Chondrocyte (in vitro differentiated cells): ENCODE results near the gene THBS1. TPM values are rescaled to one million over a fixed set of nuclear protein-coding genes. Genes with fewer than 3 reads are reported as not detected.
A peak's percentile ranks its signal among the peaks of the same experiment; 100 is the strongest.

Experiments used
- DNase-seq: peaks from one replicate; pipeline ENCODE4 v3.0.0; 2021; ENCODE audit warnings: mixed read lengths, low spot score
- H3K27ac Mint-ChIP-seq: one replicate; pipeline ENCODE4 v1.8.0; 2021; ENCODE audit warnings: mild to moderate bottlenecking, moderate library complexity, mixed read lengths; ENCODE audit not compliant: unreplicated experiment
- H3K27me3 Mint-ChIP-seq: 2 replicates; pipeline ENCODE4 v1.8.0; 2021; ENCODE audit warnings: low read depth, mixed read lengths
- H3K36me3 Mint-ChIP-seq: 2 replicates; pipeline ENCODE4 v1.8.0; 2021; ENCODE audit warnings: low read depth, mixed read lengths
- H3K4me1 Mint-ChIP-seq: 2 replicates; pipeline ENCODE4 v1.8.0; 2021; ENCODE audit warnings: low read depth, mild to moderate bottlenecking, mixed read lengths
- H3K4me3 Mint-ChIP-seq: one replicate; pipeline ENCODE4 v1.8.0; 2021; ENCODE audit warnings: mild to moderate bottlenecking, moderate library complexity, mixed read lengths; ENCODE audit not compliant: unreplicated experiment
- H3K9me3 Mint-ChIP-seq: 2 replicates; pipeline ENCODE4 v1.8.0; 2021; ENCODE audit warnings: low read depth, mixed read lengths
- total RNA-seq: library from RNA; stranded (reverse); gene quantifications from 3 replicates; pipeline ENCODE4 v1.2.1, GENCODE V29; 2021
- TF ChIP-seq, protein P1 (sequence below): fragments of 200-600 bp; sonication (generic); IDR thresholded peaks from 2 replicates; pipeline ENCODE4 v1.5.0; 2021; ENCODE audit warnings: antibody characterized with exemption, mild to moderate bottlenecking, moderate library complexity

The THBS1 gene
- total RNA-seq, 1 donor from 2014 or later = 2,361 TPM

DNA sequence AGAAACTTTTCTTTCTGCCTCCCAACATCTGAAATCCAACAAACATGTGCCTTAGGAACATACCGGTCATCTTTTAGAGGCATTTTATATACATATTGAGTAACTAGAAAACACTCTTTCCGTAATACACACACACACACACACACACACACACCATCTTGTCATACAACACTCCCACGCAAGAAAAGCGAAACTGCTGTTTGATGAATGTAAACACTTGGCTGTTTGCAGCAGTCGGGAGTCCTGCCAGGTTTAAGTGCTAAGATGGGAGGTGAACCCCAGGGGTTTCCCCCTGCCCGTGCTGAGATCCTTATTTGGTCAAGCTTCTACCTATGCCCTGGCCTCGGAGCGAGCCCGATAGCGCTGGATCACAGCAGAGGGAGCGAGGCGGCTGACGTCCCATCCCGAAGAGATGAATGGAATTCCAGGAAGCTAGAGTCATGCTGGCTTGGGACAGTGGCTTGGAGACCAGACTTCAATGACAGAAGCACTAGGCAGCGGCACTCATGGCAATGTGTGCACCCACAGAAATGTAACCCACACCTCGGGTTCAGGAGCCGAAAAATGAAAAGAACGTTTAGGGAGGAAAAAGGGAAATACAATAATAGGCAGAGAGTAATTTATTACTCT, 1.3 kb upstream of the THBS1 start:
- H3K36me3 Mint-ChIP-seq = peaks cover 31% of the 10 kb centered on the region
- no peaks in the 10 kb centered on the region for H3K9me3 Mint-ChIP-seq
- no peak for DNase-seq
- H3K27ac Mint-ChIP-seq = peak overlapping the region; percentile 99
- TF ChIP-seq, protein P1, sequence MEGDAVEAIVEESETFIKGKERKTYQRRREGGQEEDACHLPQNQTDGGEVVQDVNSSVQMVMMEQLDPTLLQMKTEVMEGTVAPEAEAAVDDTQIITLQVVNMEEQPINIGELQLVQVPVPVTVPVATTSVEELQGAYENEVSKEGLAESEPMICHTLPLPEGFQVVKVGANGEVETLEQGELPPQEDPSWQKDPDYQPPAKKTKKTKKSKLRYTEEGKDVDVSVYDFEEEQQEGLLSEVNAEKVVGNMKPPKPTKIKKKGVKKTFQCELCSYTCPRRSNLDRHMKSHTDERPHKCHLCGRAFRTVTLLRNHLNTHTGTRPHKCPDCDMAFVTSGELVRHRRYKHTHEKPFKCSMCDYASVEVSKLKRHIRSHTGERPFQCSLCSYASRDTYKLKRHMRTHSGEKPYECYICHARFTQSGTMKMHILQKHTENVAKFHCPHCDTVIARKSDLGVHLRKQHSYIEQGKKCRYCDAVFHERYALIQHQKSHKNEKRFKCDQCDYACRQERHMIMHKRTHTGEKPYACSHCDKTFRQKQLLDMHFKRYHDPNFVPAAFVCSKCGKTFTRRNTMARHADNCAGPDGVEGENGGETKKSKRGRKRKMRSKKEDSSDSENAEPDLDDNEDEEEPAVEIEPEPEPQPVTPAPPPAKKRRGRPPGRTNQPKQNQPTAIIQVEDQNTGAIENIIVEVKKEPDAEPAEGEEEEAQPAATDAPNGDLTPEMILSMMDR = no peak
- H3K4me3 Mint-ChIP-seq = peak overlapping the region; percentile 99
- H3K27me3 Mint-ChIP-seq = no peaks in the 10 kb centered on the region
- H3K4me1 Mint-ChIP-seq = peaks cover 44% of the 10 kb centered on the region

DNA sequence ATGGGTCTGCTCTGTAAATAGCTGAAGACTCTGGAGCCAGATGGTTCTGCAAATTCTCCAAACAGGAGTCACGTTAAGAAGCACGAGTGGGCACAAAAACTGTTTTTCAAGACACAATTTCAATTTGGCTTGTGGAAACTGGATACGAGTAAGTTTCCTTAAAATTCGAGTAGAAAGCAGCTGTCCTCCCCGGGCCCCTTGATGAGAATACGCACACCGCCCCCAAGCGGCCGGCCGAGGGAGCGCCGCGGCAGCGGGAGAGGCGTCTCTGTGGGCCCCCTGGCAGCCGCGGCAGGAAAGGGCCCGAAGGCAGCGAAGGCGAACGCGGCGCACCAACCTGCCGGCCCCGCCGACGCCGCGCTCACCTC, 778 bp upstream of the THBS1 start:
- Mint-ChIP-seq H3K9me3 (no peaks in the 10 kb centered on the region), H3K27me3 (no peaks in the 10 kb centered on the region), H3K4me1 (peaks cover 49% of the 10 kb centered on the region), H3K4me3 (peak overlapping the region; percentile 99), H3K27ac (peak overlapping the region; percentile 99), H3K36me3 (peaks cover 36% of the 10 kb centered on the region)
- TF ChIP-seq, protein P1 = peak; percentile 99
- peak; percentile 95 for DNase-seq

DNA sequence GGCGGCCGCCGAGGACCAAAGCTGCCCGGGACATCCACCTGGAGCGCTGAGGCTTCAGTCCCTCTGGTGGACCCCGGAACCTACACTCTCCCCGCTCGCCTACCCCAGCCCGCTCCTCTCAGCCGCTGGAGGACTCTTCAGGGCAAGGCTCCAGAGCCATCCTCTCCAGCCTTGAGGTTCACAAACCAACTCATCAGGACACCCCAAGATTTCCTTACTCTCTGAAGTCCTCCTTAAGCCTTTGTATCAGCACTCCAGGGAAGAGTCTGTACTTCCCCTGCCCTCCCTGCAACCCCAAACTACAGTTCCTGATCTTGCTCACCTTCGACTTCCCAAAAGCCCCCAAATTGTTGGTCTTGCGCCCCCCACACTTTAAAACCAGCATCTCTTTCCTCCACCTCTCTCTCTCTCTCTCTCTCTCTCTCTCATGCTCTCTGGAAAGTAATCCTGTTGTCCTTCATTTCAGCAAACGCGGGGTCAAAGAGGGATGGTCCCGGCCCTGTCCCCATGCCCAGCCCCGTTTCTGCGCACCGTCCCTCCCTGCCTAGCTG, 438 bp downstream of the THBS1 start:
- no peak for DNase-seq
- TF ChIP-seq, protein P1 = no peak
- H3K27ac Mint-ChIP-seq = peak overlapping the region; percentile 97

DNA sequence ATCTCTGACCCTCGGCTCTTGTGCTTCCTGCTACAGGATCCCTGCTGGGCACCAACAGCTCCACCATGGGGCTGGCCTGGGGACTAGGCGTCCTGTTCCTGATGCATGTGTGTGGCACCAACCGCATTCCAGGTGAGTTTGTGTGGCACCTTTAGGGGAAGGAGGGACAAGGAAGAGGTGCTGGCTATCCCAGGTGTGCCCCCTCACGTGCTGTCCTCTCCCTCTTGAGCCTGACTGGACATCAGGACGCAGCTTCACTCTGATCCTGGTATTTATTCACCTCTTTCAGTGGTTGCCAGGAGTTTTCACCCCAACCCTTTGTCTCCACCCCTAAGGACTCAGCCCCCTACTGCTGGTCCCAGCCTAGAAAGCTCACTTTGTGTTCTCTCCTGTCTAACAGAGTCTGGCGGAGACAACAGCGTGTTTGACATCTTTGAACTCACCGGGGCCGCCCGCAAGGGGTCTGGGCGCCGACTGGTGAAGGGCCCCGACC, 960 bp downstream of the THBS1 start:
- DNase-seq = no peak
- Mint-ChIP-seq H3K27me3 (no peaks in the 10 kb centered on the region), H3K4me3 (peak overlapping the region; percentile 99), H3K9me3 (no peaks in the 10 kb centered on the region), H3K27ac (peak overlapping the region; percentile 97), H3K4me1 (peaks cover 66% of the 10 kb centered on the region), H3K36me3 (peaks cover 52% of the 10 kb centered on the region)
- TF ChIP-seq, protein P1 = peak; percentile 73

More for the DNA sequence above, 438 bp downstream of the THBS1 start:
- Mint-ChIP-seq H3K4me3 (peak overlapping the region; percentile 99), H3K9me3 (no peaks in the 10 kb centered on the region), H3K4me1 (peaks cover 61% of the 10 kb centered on the region), H3K36me3 (peaks cover 47% of the 10 kb centered on the region), H3K27me3 (no peaks in the 10 kb centered on the region)

DNA sequence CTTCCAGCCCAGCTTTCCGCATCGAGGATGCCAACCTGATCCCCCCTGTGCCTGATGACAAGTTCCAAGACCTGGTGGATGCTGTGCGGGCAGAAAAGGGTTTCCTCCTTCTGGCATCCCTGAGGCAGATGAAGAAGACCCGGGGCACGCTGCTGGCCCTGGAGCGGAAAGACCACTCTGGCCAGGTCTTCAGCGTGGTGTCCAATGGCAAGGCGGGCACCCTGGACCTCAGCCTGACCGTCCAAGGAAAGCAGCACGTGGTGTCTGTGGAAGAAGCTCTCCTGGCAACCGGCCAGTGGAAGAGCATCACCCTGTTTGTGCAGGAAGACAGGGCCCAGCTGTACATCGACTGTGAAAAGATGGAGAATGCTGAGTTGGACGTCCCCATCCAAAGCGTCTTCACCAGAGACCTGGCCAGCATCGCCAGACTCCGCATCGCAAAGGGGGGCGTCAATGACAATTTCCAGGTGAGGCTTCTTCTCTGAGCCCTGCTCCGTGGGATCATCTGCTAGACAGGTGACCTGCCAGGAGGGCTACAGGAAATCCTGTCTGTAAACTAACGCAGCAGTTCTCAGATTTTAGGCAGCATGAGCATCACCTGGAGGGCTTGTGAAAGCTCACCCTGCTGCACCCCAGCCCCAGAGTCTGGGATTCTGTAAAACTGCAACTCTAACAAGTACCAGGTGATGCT, 1.6 kb downstream of the THBS1 start:
- H3K27me3 Mint-ChIP-seq = no peaks in the 10 kb centered on the region
- H3K4me1 Mint-ChIP-seq = peaks cover 72% of the 10 kb centered on the region
- no peak for DNase-seq
- peaks cover 56% of the 10 kb centered on the region for H3K36me3 Mint-ChIP-seq
- H3K4me3 Mint-ChIP-seq = peak overlapping the region; percentile 99
- TF ChIP-seq, protein P1 = no peak
- no peaks in the 10 kb centered on the region for H3K9me3 Mint-ChIP-seq
- peak overlapping the region; percentile 97 for H3K27ac Mint-ChIP-seq
